Measurements from ENCODE around the gene TLCD1. TPM values are rescaled to one million over a fixed set of nuclear protein-coding genes. Genes with fewer than 3 reads are reported as not detected.

Gene TLCD1
- total and polyA plus RNA-seq, 10 of the 15 experiments (the other 5 are each of a cell fraction or from before 2014, with no cell fraction given), result 2.9 to 19.8 (median 7.7) TPM

DNA sequence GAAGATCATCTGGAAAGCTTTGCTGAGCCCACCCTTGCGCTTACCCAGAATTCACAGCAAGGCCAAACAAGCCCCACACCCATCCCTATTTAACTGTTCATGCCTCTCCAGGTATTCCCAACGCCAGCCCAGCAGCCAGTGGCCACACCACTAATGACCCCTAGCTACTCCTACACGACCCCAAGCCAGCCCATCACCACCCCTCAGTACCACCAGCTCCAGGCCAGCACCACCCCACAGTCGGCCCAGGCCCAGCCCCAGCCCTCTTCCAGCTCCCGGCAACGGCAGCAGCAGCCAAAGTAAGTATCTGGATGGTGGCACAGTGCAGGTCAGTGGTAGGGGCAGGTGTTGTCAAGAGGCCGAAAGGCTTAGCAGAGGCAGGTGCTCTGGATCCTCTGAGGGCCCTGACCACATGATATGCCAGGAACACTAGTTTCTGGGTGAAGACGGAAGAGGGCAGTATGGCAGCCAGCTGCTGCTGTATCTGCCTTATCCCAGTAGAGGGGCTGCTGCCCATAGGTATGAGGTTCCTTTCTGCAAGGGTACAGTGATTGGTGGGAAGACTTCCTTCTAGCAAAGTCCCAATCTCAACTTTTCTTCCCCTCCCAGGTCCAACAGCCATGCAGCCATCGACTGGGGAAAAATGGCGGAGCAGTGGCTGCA, 25.1 kb downstream of the TLCD1 start:
- intact Hi-C loops (cut with micrococcal nuclease; ENCODE audit: unreplicated experiment) (no loop called here), in situ Hi-C loops (cut with MboI) (no loop called here)
- Histone ChIP-seq H3K27me3 (replicated peaks in 1 of 2; ENCODE audit: control insufficient read depth in 2 of 2, insufficient read depth in 2 of 2, low read length in 1 of 2) (no peaks in the 10 kb centered on the region), H3K4me1 (ENCODE audit: control insufficient read depth, insufficient read depth, low read length) (no peaks in the 10 kb centered on the region), H3K4me2 (ENCODE audit: control insufficient read depth, insufficient read depth) (no peak overlapping the region), H2AFZ (ENCODE audit: control insufficient read depth, low read depth, low read length) (no peak overlapping the region), H4K20me1 (ENCODE audit: control insufficient read depth, insufficient read depth) (no peaks in the 10 kb centered on the region), H3K27ac (ENCODE audit: control insufficient read depth, insufficient read depth) (no peak overlapping the region), H3K9ac (ENCODE audit: control insufficient read depth, insufficient read depth, low read length) (no peak overlapping the region), H3K4me3 (no peak overlapping the region), H3K79me2 (ENCODE audit: control insufficient read depth, insufficient read depth, low read length) (no peaks in the 10 kb centered on the region), H3K36me3 (ENCODE audit: control insufficient read depth in 2 of 2, insufficient read depth in 2 of 2, low read length in 1 of 2) (peaks cover 21 to 51% of the 10 kb centered on the region in 2 experiments; a peak in 3 of 4 replicates), H3K9me3 (replicated peaks; ENCODE audit: control insufficient read depth, insufficient read depth, low read length) (no peaks in the 10 kb centered on the region)
- ChIA-PET SMC1A (ENCODE audit: uncharacterized antibody, unreplicated experiment) (no interaction called here), POLR2A (no interaction called here), RAD21 (ENCODE audit: unreplicated experiment) (no interaction called here), CTCF (no interaction called here)
- ATAC-seq (no peak), DNase-seq (ENCODE audit: low read depth, low spot score) (no peak), FAIRE-seq (no peak)
- TF ChIP-seq PAX5 (IDR thresholded peaks at IDR 0.05; ENCODE audit: borderline replicate concordance, low read depth, low read length) (no peak), FOS (IDR thresholded peaks at IDR 0.05; ENCODE audit: borderline replicate concordance, extremely low read depth, insufficient read length) (no peak), POLR2AphosphoS2 (IDR thresholded peaks at IDR 0.05; ENCODE audit: low read depth, low read length) (no peak), STAT3 (IDR thresholded peaks at IDR 0.05; ENCODE audit: low read depth, low read length) (no peak), TCF3 (IDR thresholded peaks at IDR 0.05; ENCODE audit: borderline replicate concordance, insufficient read depth, low read depth, low read length) (no peak), ZBED1 (IDR thresholded peaks at IDR 0.05; ENCODE audit: borderline replicate concordance) (no peak), JUNB (IDR thresholded peaks at IDR 0.05) (no peak), NRF1 (conservative IDR thresholded peaks at IDR 0.05; ENCODE audit: low read depth, low read length) (no peak), CUX1 (IDR thresholded peaks at IDR 0.05; ENCODE audit: insufficient replicate concordance, low read depth, low read length) (no peak), NBN (IDR thresholded peaks at IDR 0.05) (no peak)
- TF ChIP-seq, protein P1, sequence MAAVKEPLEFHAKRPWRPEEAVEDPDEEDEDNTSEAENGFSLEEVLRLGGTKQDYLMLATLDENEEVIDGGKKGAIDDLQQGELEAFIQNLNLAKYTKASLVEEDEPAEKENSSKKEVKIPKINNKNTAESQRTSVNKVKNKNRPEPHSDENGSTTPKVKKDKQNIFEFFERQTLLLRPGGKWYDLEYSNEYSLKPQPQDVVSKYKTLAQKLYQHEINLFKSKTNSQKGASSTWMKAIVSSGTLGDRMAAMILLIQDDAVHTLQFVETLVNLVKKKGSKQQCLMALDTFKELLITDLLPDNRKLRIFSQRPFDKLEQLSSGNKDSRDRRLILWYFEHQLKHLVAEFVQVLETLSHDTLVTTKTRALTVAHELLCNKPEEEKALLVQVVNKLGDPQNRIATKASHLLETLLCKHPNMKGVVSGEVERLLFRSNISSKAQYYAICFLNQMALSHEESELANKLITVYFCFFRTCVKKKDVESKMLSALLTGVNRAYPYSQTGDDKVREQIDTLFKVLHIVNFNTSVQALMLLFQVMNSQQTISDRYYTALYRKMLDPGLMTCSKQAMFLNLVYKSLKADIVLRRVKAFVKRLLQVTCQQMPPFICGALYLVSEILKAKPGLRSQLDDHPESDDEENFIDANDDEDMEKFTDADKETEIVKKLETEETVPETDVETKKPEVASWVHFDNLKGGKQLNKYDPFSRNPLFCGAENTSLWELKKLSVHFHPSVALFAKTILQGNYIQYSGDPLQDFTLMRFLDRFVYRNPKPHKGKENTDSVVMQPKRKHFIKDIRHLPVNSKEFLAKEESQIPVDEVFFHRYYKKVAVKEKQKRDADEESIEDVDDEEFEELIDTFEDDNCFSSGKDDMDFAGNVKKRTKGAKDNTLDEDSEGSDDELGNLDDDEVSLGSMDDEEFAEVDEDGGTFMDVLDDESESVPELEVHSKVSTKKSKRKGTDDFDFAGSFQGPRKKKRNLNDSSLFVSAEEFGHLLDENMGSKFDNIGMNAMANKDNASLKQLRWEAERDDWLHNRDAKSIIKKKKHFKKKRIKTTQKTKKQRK (IDR thresholded peaks at IDR 0.05; ENCODE audit: low read depth, low read length), result no peak
- no TSS peak for BruUV-seq (replicated peaks)
- WGBS (ENCODE audit: insufficient coverage, insufficient replicate concordance, low lambda C conversion rate, missing lambda C conversion rate), result 91% methylated on average over 10 of the region's 10 CpGs

Data from GM12878 (cell line).